Suprapubic skin (tissue), 4 donors: Measurements from ENCODE around the gene MLX.

Experiments used
- CTCF ChIP-seq, 2 donors: fragments of 200-600 bp in 1 of 2; fragments of 450-650 bp in 1 of 2; sonication (generic) in 1 of 2; IDR thresholded peaks; one replicate each; pipeline ENCODE4 v1.5.1; 2016 to 2019; ENCODE audit warnings: antibody characterized with exemption in 2 of 2, mild to moderate bottlenecking in 1 of 2, moderate library complexity in 1 of 2
- POLR2A ChIP-seq, 2 donors: fragments of 450-650 bp; IDR thresholded peaks; one replicate each; pipeline ENCODE4 v1.6.1; 2017; ENCODE audit warnings: antibody characterized with exemption in 2 of 2, mild to moderate bottlenecking in 2 of 2, moderate library complexity in 2 of 2
- POLR2AphosphoS5 ChIP-seq, 3 donors: sonication (generic); formaldehyde crosslinking; IDR thresholded peaks; one replicate each; pipeline ENCODE4 v1.6.1; 2017; ENCODE audit warnings: antibody characterized with exemption in 3 of 3

- TF ChIP-seq CTCF (IDR thresholded peaks at IDR 0.05) (no peak), POLR2AphosphoS5 (IDR thresholded peaks at IDR 0.05) (no peak), POLR2A (IDR thresholded peaks at IDR 0.05) (no peak)
Observed at GRCh38 chr17:42553866-42554249, 13.0 kb upstream of the MLX start.
